H1 (cell line): ENCODE measurements around the gene BBS4. TPM values are rescaled to one million over a fixed set of nuclear protein-coding genes. Genes with fewer than 3 reads are reported as not detected.
A peak's percentile ranks its signal among the peaks of the same experiment; 100 is the strongest.

Experiments
- CTCF ChIA-PET: fragments of 300-600 bp; sonication (Branson Sonifier 250); formaldehyde crosslinking; loops from one replicate; lab custom pipeline; 2021; ENCODE audit not compliant: partially characterized antibody; lab: Charles Lee
- POLR2A ChIA-PET: fragments of 300-600 bp; sonication (Branson Sonifier 250); formaldehyde crosslinking; loops from one replicate; lab custom pipeline; 2021; ENCODE audit warnings: inconsistent platforms; ENCODE audit not compliant: partially characterized antibody; lab: Charles Lee
- DNase-seq, 2 experiments: peaks; one replicate each; pipeline versions ENCODE4 v3.0.0 to v3.0.0-alpha.2; 2010 to 2022; ENCODE audit warnings: low spot score in 2 of 2, low read depth in 1 of 2, mixed read lengths in 1 of 2
- FAIRE-seq: peaks from 2 replicates; lab custom pipeline; 2011; peaks lifted over from hg19 to GRCh38; lab: Jason Lieb, UNC
- H2AFZ ChIP-seq: 2 replicates; pipeline ENCODE4 v1.8.1; 2012; ENCODE audit warnings: low read length, inconsistent platforms
- H2AK5ac ChIP-seq: 2 replicates; pipeline ENCODE4 v1.6.1; 2013; ENCODE audit warnings: low read depth, low read length
- H2BK120ac ChIP-seq: replicated peaks from 2 replicates; pipeline ENCODE3; 2013; ENCODE audit warnings: low read depth, low read length, inconsistent platforms
- H2BK12ac ChIP-seq: 2 replicates; pipeline ENCODE4 v1.6.1; 2013; ENCODE audit warnings: low read depth, low read length
- H2BK15ac ChIP-seq: 2 replicates; pipeline ENCODE4 v1.6.1; 2013; ENCODE audit warnings: low read length
- H2BK20ac ChIP-seq: 2 replicates; pipeline ENCODE4 v1.6.1; 2013; ENCODE audit warnings: low read length
- H2BK5ac ChIP-seq: 2 replicates; pipeline ENCODE4 v1.6.1; 2013; ENCODE audit warnings: low read depth, low read length
- H3K14ac ChIP-seq: 2 replicates; pipeline ENCODE4 v1.6.1; 2013; ENCODE audit warnings: inconsistent platforms; ENCODE audit not compliant: insufficient read length
- H3K18ac ChIP-seq: 2 replicates; pipeline ENCODE4 v1.6.1; 2013; ENCODE audit warnings: low read length; ENCODE audit errors: extremely low read depth
- H3K23ac ChIP-seq: 2 replicates; pipeline ENCODE4 v1.6.1; 2013; ENCODE audit warnings: inconsistent platforms; ENCODE audit not compliant: insufficient read length
- H3K23me2 ChIP-seq: 2 replicates; pipeline ENCODE4 v1.6.1; 2013; ENCODE audit warnings: low read depth, low read length
- H3K27ac ChIP-seq: 2 replicates; pipeline ENCODE4 v1.6.1; 2011; ENCODE audit warnings: low read depth, low read length, inconsistent platforms
- H3K27me3 ChIP-seq, 4 experiments: replicated peaks in 1 of 4; 1 replicate in 1 of 4; 2 replicates in 3 of 4; pipeline versions ENCODE4 v1.6.1 to v1.8.1; 2011 to 2013; ENCODE audit warnings: low read length in 3 of 4, mild to moderate bottlenecking in 3 of 4, inconsistent platforms in 2 of 4, mixed read lengths in 2 of 4, moderate library complexity in 1 of 4; ENCODE audit not compliant: control insufficient read depth in 3 of 4, insufficient read depth in 3 of 4; ENCODE audit errors: extremely low read depth in 1 of 4
- H3K36me3 ChIP-seq, 4 experiments: 2 replicates each; pipeline versions ENCODE4 v1.6.1 to v1.8.1; 2011 to 2013; ENCODE audit warnings: mild to moderate bottlenecking in 4 of 4, low read length in 3 of 4, moderate library complexity in 2 of 4, control low read depth in 1 of 4, inconsistent platforms in 1 of 4; ENCODE audit not compliant: insufficient read depth in 4 of 4, control insufficient read depth in 2 of 4
- H3K4ac ChIP-seq: replicated peaks from 2 replicates; pipeline ENCODE3; 2013; ENCODE audit warnings: low read length, low read depth, mixed read lengths, inconsistent platforms; ENCODE audit not compliant: insufficient read length
- H3K4me1 ChIP-seq, 4 experiments: replicated peaks in 1 of 4; 1 replicate in 1 of 4; 2 replicates in 3 of 4; pipeline versions ENCODE4 v1.6.1 to v1.8.1; 2011 to 2013; ENCODE audit warnings: low read length in 3 of 4, inconsistent platforms in 2 of 4, mixed read lengths in 1 of 4; ENCODE audit not compliant: insufficient read depth in 4 of 4, control insufficient read depth in 3 of 4
- H3K4me2 ChIP-seq, 2 experiments: 2 replicates each; pipeline versions ENCODE4 v1.6.1 to v1.8.1; 2011 to 2013; ENCODE audit warnings: low read depth in 2 of 2, low read length in 2 of 2, control low read depth in 1 of 2, inconsistent platforms in 1 of 2, mild to moderate bottlenecking in 1 of 2; ENCODE audit not compliant: insufficient read depth in 1 of 2
- H3K4me3 ChIP-seq, 4 experiments: fragments of 200-600, 300-600 bp in 1 of 4; sonication (generic), shearing (Covaris generic), sonication (Bioruptor Twin) in 1 of 4; 2 replicates each; pipeline versions ENCODE4 v1.5.1 to v1.8.1; 2011 to 2016; ENCODE audit warnings: low read length in 4 of 4, low read depth in 3 of 4, control low read depth in 2 of 4, inconsistent platforms in 2 of 4, mild to moderate bottlenecking in 2 of 4, mixed read lengths in 1 of 4, moderate library complexity in 1 of 4; ENCODE audit not compliant: insufficient read depth in 2 of 4; ENCODE audit errors: extremely low read depth in 1 of 4
- H3K56ac ChIP-seq: replicated peaks from 2 replicates; pipeline ENCODE3; 2013; ENCODE audit warnings: low read depth, mild to moderate bottlenecking, mixed read lengths, low read length, inconsistent platforms; ENCODE audit not compliant: insufficient read length
- H3K79me1 ChIP-seq: 2 replicates; pipeline ENCODE4 v1.6.1; 2013; ENCODE audit warnings: low read depth, low read length, control low read depth
- H3K79me2 ChIP-seq, 2 experiments: 2 replicates each; pipeline versions ENCODE4 v1.6.1 to v1.8.1; 2012 to 2013; ENCODE audit warnings: low read length in 2 of 2, mild to moderate bottlenecking in 2 of 2, inconsistent platforms in 1 of 2; ENCODE audit not compliant: insufficient read depth in 2 of 2, control insufficient read depth in 1 of 2
- H3K9ac ChIP-seq, 4 experiments: replicated peaks in 1 of 4; 1 replicate in 1 of 4; 2 replicates in 3 of 4; pipeline versions ENCODE4 v1.6.1 to v1.8.1; 2011 to 2013; ENCODE audit warnings: low read depth in 3 of 4, low read length in 3 of 4, control low read depth in 2 of 4, mild to moderate bottlenecking in 2 of 4, moderate library complexity in 2 of 4, inconsistent platforms in 1 of 4; ENCODE audit errors: extremely low read depth in 1 of 4
- H3K9me3 ChIP-seq, 2 experiments: 2 replicates each; pipeline versions ENCODE4 v1.6.1 to v1.8.1; 2012 to 2013; ENCODE audit warnings: mild to moderate bottlenecking in 2 of 2, moderate library complexity in 2 of 2, control low read depth in 1 of 2, inconsistent platforms in 1 of 2, low read depth in 1 of 2, low read length in 1 of 2, mixed read lengths in 1 of 2; ENCODE audit not compliant: insufficient read depth in 2 of 2
- H4K20me1 ChIP-seq, 2 experiments: replicated peaks in 1 of 2; 2 replicates each; pipeline versions ENCODE3 to v1.8.1; 2011 to 2013; ENCODE audit warnings: inconsistent platforms in 2 of 2, low read length in 2 of 2, mild to moderate bottlenecking in 1 of 2; ENCODE audit not compliant: insufficient read depth in 2 of 2, control insufficient read depth in 1 of 2
- H4K5ac ChIP-seq: 2 replicates; pipeline ENCODE4 v1.6.1; 2013; ENCODE audit warnings: low read length, low read depth, mixed read lengths, inconsistent platforms; ENCODE audit not compliant: insufficient read length
- H4K8ac ChIP-seq: 2 replicates; pipeline ENCODE4 v1.8.0; 2013; ENCODE audit warnings: mild to moderate bottlenecking, moderate library complexity, low read length, inconsistent platforms; ENCODE audit not compliant: insufficient read depth; ENCODE audit errors: extremely low read depth
- H4K91ac ChIP-seq: replicated peaks from 2 replicates; pipeline ENCODE3; 2013; ENCODE audit warnings: low read length, mixed read lengths, inconsistent platforms; ENCODE audit not compliant: insufficient read length
- BRCA1 ChIP-seq: IDR thresholded peaks from 2 replicates; pipeline ENCODE4 v1.6.1; 2012; ENCODE audit warnings: low read depth, low read length, improper control_type of control experiment
- CHD1 ChIP-seq: IDR thresholded peaks from 2 replicates; pipeline ENCODE4 v1.6.1; 2012; ENCODE audit warnings: low read depth, low read length, improper control_type of control experiment
- FOSL1 ChIP-seq: IDR thresholded peaks from 2 replicates; pipeline ENCODE4 v1.6.1; 2011; ENCODE audit warnings: mild to moderate bottlenecking, low read depth, low read length, moderate library complexity; ENCODE audit not compliant: insufficient read depth
- KDM5A ChIP-seq: fragments of 200-600 bp; IDR thresholded peaks from 2 replicates; pipeline ENCODE4 v1.7.1; 2012; ENCODE audit warnings: mild to moderate bottlenecking, low read length, inconsistent platforms, mixed read lengths
- MAFK ChIP-seq: IDR thresholded peaks from 2 replicates; pipeline ENCODE4 v1.6.1; 2012; ENCODE audit warnings: low read depth, mild to moderate bottlenecking, improper control_type of control experiment, low read length
- RAD21 ChIP-seq, 2 experiments: IDR thresholded peaks in 1 of 2; conservative IDR thresholded peaks in 1 of 2; 2 replicates each; pipeline ENCODE4 v1.6.1; 2011; ENCODE audit warnings: low read depth in 2 of 2, low read length in 2 of 2, improper control_type of control experiment in 1 of 2, inconsistent platforms in 1 of 2, mild to moderate bottlenecking in 1 of 2, moderate library complexity in 1 of 2
- RFX5 ChIP-seq: IDR thresholded peaks from 2 replicates; pipeline ENCODE4 v1.6.1; 2011; ENCODE audit warnings: low read depth, low read length, improper control_type of control experiment, borderline replicate concordance
- SUZ12 ChIP-seq: fragments of 200-600 bp; sonication (generic); IDR thresholded peaks from 2 replicates; pipeline ENCODE4 v1.6.1; 2012; ENCODE audit warnings: mild to moderate bottlenecking, inconsistent platforms, low read length, moderate library complexity, mixed read lengths
- WGBS, 2 experiments: shearing (Covaris generic) in 1 of 2; methylation state at CpG; one replicate each; pipeline versions ENCODE4 v1.1.6 to v1.1.7; 2013 to 2015; ENCODE audit warnings: low lambda C conversion rate in 2 of 2, mixed read lengths in 2 of 2, inconsistent platforms in 1 of 2, low coverage in 1 of 2, missing lambda C conversion rate in 1 of 2; ENCODE audit not compliant: insufficient replicate concordance in 2 of 2, insufficient coverage in 1 of 2, insufficient read length in 1 of 2; ENCODE audit errors: extremely low coverage in 1 of 2, missing lambda C conversion rate in 1 of 2; 5-methylcytosine and 5-hydroxymethylcytosine counted together
- polyA plus RNA-seq, 7 experiments: library from polyadenylated mRNA; depleted of rRNA in 3 of 7; stranded (reverse) in 5 of 7; unstranded in 2 of 7; fragments of >200 nt in 5 of 7; fragments of 200-250 nt in 2 of 7; gene quantifications; 1 replicate in 5 of 7; 2 replicates in 1 of 7; 4 replicates in 1 of 7; pipeline versions ENCODE4 v1.2.1 to v1.2.3, GENCODE V29; 2011 to 2013; ENCODE audit warnings: missing spikeins in 2 of 7, mixed read lengths in 2 of 7
- total RNA-seq: library from RNA; stranded (reverse); fragmentation: NEBNext Ultra II Directional; extraction: Animal tissue kit (Norgen Biotek cat#: 25700); gene quantifications from 2 replicates; pipeline ENCODE4 v1.2.1, GENCODE V29; 2021
- TF ChIP-seq, protein P1 (sequence below), 3 experiments: IDR thresholded peaks; 1 replicate in 2 of 3; 2 replicates in 1 of 3; pipeline versions ENCODE4 v1.5.1 to v1.6.1; 2011; ENCODE audit warnings: low read length in 3 of 3, mild to moderate bottlenecking in 3 of 3, inconsistent platforms in 2 of 3, low read depth in 1 of 3, moderate library complexity in 1 of 3; ENCODE audit not compliant: insufficient read depth in 1 of 3; ENCODE audit errors: control extremely low read depth in 1 of 3
- TF ChIP-seq, protein P2 (sequence below): IDR thresholded peaks from 2 replicates; pipeline ENCODE4 v1.6.1; 2011; ENCODE audit warnings: low read length, improper control_type of control experiment

BBS4 gene
- total and polyA plus RNA-seq, 2 of the 8 experiments (the other 6 are each of a cell fraction or from before 2014, with no cell fraction given) = 17.4 to 24.1 TPM

DNA sequence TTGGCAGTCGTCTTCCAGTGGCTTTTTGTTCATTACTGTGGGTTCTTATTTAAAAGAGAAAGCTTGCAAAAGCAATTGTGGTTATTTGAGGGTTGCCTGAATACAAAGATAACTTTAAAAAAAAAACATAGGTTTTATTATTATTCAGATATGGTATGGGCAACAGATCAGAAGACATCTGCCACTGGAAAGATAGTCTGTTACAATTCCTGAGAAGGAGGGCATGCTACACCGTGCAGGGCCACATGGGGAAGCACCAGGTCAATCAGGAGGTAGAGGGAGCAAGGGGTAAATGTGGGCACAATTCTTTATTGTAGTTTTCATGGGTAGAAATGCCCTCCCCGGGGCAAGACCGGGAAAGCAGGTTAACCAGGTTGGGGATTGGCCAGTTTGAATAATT lies 46.5 kb downstream of the BBS4 start:
- Histone ChIP-seq H2AK5ac (no peak overlapping the region), H2BK12ac (no peak overlapping the region), H3K18ac (no peak overlapping the region), H3K9me3 (no peaks in the 10 kb centered on the region), H3K4me1 (peaks cover 0 to 4% (median 0%) of the 10 kb centered on the region in 4 experiments; a peak in 2 of 7 replicates), H3K79me1 (no peaks in the 10 kb centered on the region), H2BK15ac (no peak overlapping the region), H2BK5ac (no peak overlapping the region), H3K27me3 (no peaks in the 10 kb centered on the region), H4K20me1 (no peaks in the 10 kb centered on the region), H3K23me2 (no peaks in the 10 kb centered on the region), H4K8ac (no peak overlapping the region), H3K4ac (no peak overlapping the region), H2BK120ac (no peak overlapping the region), H3K36me3 (peaks cover 5 to 22% (median 20%) of the 10 kb centered on the region in 4 experiments), H3K14ac (no peak overlapping the region), H4K91ac (no peak overlapping the region), H3K27ac (no peak overlapping the region), H2AFZ (no peak overlapping the region), H3K4me3 (no peak overlapping the region), H3K4me2 (no peak overlapping the region), H3K9ac (no peak overlapping the region), H4K5ac (no peak overlapping the region), H3K23ac (no peak overlapping the region), H3K79me2 (no peaks in the 10 kb centered on the region), H2BK20ac (no peak overlapping the region), H3K56ac (no peak overlapping the region)
- ChIA-PET POLR2A (no interaction called here), CTCF (interaction anchor here (0.6 to 1.8 kb wide), 4 partner anchors 10 to 273 kb away, joined by 3 to 8 read pairs (median 4); no protein-coding TSS in a partner anchor)
- no peak for DNase-seq
- 89% methylated on average over 4 of the region's 4 CpGs; no CpG with 5 or more reads in 1 of the 2 experiments for WGBS, 2 experiments
- no peak for FAIRE-seq
- TF ChIP-seq MAFK (no peak), KDM5A (no peak), RAD21 (IDR thresholded peaks at IDR 0.05 in 1 of 2, conservative IDR thresholded peaks at IDR 0.05 in 1 of 2; ENCODE audit: low read depth in 2 of 2, low read length in 2 of 2) (peak; percentile 23 to 36; a peak in 3 of 4 replicates), RFX5 (no peak), SUZ12 (no peak), BRCA1 (no peak), CHD1 (no peak), FOSL1 (no peak)
- TF ChIP-seq, protein P1, sequence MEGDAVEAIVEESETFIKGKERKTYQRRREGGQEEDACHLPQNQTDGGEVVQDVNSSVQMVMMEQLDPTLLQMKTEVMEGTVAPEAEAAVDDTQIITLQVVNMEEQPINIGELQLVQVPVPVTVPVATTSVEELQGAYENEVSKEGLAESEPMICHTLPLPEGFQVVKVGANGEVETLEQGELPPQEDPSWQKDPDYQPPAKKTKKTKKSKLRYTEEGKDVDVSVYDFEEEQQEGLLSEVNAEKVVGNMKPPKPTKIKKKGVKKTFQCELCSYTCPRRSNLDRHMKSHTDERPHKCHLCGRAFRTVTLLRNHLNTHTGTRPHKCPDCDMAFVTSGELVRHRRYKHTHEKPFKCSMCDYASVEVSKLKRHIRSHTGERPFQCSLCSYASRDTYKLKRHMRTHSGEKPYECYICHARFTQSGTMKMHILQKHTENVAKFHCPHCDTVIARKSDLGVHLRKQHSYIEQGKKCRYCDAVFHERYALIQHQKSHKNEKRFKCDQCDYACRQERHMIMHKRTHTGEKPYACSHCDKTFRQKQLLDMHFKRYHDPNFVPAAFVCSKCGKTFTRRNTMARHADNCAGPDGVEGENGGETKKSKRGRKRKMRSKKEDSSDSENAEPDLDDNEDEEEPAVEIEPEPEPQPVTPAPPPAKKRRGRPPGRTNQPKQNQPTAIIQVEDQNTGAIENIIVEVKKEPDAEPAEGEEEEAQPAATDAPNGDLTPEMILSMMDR (IDR thresholded peaks at IDR 0.05; ENCODE audit: control extremely low read depth in 1 of 3, insufficient read depth in 1 of 3, low read depth in 1 of 3, low read length in 3 of 3) = peak; percentile 16 to 40 (median 20); a peak in 2 of 4 replicates
- TF ChIP-seq, protein P2, sequence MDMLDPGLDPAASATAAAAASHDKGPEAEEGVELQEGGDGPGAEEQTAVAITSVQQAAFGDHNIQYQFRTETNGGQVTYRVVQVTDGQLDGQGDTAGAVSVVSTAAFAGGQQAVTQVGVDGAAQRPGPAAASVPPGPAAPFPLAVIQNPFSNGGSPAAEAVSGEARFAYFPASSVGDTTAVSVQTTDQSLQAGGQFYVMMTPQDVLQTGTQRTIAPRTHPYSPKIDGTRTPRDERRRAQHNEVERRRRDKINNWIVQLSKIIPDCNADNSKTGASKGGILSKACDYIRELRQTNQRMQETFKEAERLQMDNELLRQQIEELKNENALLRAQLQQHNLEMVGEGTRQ = no peak
